CD4-positive, alpha-beta T cell (primary cell): ENCODE results near the gene MARCHF9. TPM values are rescaled to one million over a fixed set of nuclear protein-coding genes. Genes with fewer than 3 reads are reported as not detected.

ENCODE experiments used
- ATAC-seq: fragments of 200-7000 bp; cut with Tn5 transposase; one replicate; pipeline ENCODE4 v1.10.0; 2022; ENCODE audit warnings: mild to moderate bottlenecking; ENCODE audit not compliant: poor library complexity
- CTCF ChIA-PET: fragments of 350-600 bp; sonication (Branson Sonifier 250); formaldehyde crosslinking; loops from one replicate; lab custom pipeline; 2021; ENCODE audit warnings: antibody characterized with exemption, inconsistent platforms; lab: Charles Lee
- POLR2A ChIA-PET: fragments of 350-600 bp; sonication (Branson Sonifier 250); formaldehyde crosslinking; loops from one replicate; lab custom pipeline; 2021; ENCODE audit warnings: antibody characterized with exemption, inconsistent platforms; lab: Charles Lee
- DNase-seq, 14 experiments: peaks; one replicate each; pipeline ENCODE4 v3.0.0-alpha.2; 2013 to 2020; ENCODE audit warnings: mixed read lengths in 2 of 14
- H3K27ac ChIP-seq, 2 donors: one replicate each; pipeline versions ENCODE4 v1.5.1 to v1.7.0; 2013; ENCODE audit warnings: low read length in 2 of 2, low read depth in 1 of 2, mild to moderate bottlenecking in 1 of 2
- H3K27me3 ChIP-seq, 2 experiments: 1 replicate in 1 of 2; 2 replicates in 1 of 2; pipeline versions ENCODE4 v1.6.1 to v1.7.0; 2013; ENCODE audit warnings: low read length in 2 of 2, control low read depth in 1 of 2, mild to moderate bottlenecking in 1 of 2, moderate library complexity in 1 of 2; ENCODE audit not compliant: insufficient read depth in 2 of 2, control insufficient read depth in 1 of 2
- H3K36me3 ChIP-seq: one replicate; pipeline ENCODE4 v1.6.1; 2013; ENCODE audit warnings: low read length, control low read depth; ENCODE audit not compliant: insufficient read depth
- H3K4me1 ChIP-seq: one replicate; pipeline ENCODE4 v1.6.1; 2013; ENCODE audit warnings: low read length, control low read depth; ENCODE audit not compliant: insufficient read depth
- H3K4me3 ChIP-seq: one replicate; pipeline ENCODE4 v1.5.1; 2013; ENCODE audit warnings: mild to moderate bottlenecking, low read length, moderate library complexity
- H3K9me3 ChIP-seq, 2 experiments: 1 replicate in 1 of 2; 2 replicates in 1 of 2; pipeline versions ENCODE4 v1.6.1 to v1.7.0; 2013; ENCODE audit warnings: low read length in 2 of 2, mild to moderate bottlenecking in 2 of 2, control low read depth in 1 of 2, moderate library complexity in 1 of 2; ENCODE audit not compliant: control insufficient read depth in 1 of 2, insufficient read depth in 1 of 2
- H3K27ac Mint-ChIP-seq: one replicate; pipeline ENCODE4 v1.8.0; 2020; ENCODE audit warnings: mixed read lengths
- H3K27me3 Mint-ChIP-seq: one replicate; pipeline ENCODE4 v1.8.0; 2021; ENCODE audit warnings: mixed read lengths
- H3K36me3 Mint-ChIP-seq: one replicate; pipeline ENCODE4 v1.8.0; 2021; ENCODE audit warnings: low read depth, mixed read lengths
- H3K4me1 Mint-ChIP-seq: one replicate; pipeline ENCODE4 v1.8.0; 2021; ENCODE audit warnings: low read depth, mixed read lengths
- H3K4me3 Mint-ChIP-seq: one replicate; pipeline ENCODE4 v1.8.0; 2020; ENCODE audit warnings: mild to moderate bottlenecking, mixed read lengths
- H3K9me3 Mint-ChIP-seq: one replicate; pipeline ENCODE4 v1.8.0; 2020; ENCODE audit warnings: mixed read lengths
- intact Hi-C, 2 experiments: fragments of 100-400 bp; cut with DNase I in 1 of 2; cut with micrococcal nuclease in 1 of 2; formaldehyde crosslinking; loops; one replicate each; pipeline versions ENCODE4 v1.15.1 to v1.9.0; 2023 to 2025; cut with DNase I, micrococcal nuclease
- total RNA-seq, 174 experiments: library from RNA in 2 of 174; stranded (reverse) in 2 of 174; gene quantifications; one replicate each; pipeline ENCODE4 v1.2.3 and lab custom pipeline; 2021 to 2026
- TF ChIP-seq, protein P1 (sequence below): fragments of 200-600 bp; IDR thresholded peaks from one replicate; pipeline ENCODE4 v1.8.0; 2022; ENCODE audit warnings: antibody characterized with exemption, mild to moderate bottlenecking

Gene MARCHF9
- total RNA-seq, 2 experiments from 2014 or later, result 39.9 to 40.8 TPM

DNA sequence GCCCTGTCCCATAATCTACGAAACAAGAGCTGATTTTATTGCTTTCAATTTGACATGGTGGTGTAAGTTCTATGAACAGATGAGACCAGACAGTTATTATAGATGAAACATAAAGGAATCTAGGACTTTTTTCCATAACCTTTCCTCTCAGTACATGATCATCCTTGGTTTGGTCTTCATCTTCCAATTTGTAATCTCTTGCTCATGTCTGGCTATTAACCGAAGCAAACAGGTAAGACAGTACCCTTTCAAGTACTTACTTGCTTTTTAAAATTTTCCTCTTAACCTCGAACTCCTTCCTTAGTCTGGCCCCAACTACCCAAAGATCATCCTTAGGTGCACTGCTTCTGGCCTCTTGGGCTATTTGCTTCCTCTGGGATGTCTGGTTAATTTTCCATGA lies 8.9 kb upstream of the MARCHF9 start:
- CTCF ChIA-PET, result interaction anchor here (1.9 to 2.5 kb wide), 2 partner anchors 11 to 13 kb away, joined by 6 to 15 read pairs; no protein-coding TSS in a partner anchor
- intact Hi-C loops, result no loop called here
- Mint-ChIP-seq H3K36me3 (peaks cover 58% of the 10 kb centered on the region), H3K4me1 (peaks cover 60% of the 10 kb centered on the region), H3K27me3 (no peaks in the 10 kb centered on the region), H3K4me3 (peak overlapping the region; percentile 94), H3K27ac (peak overlapping the region; percentile 94), H3K9me3 (no peaks in the 10 kb centered on the region)
- Histone ChIP-seq H3K9me3 (no peaks in the 10 kb centered on the region), H3K4me1 (peaks cover 48% of the 10 kb centered on the region), H3K27ac (peak overlapping the region; percentile 84 to 96), H3K36me3 (peaks cover 38% of the 10 kb centered on the region), H3K27me3 (no peaks in the 10 kb centered on the region), H3K4me3 (no peak overlapping the region)
- TF ChIP-seq, protein P1, sequence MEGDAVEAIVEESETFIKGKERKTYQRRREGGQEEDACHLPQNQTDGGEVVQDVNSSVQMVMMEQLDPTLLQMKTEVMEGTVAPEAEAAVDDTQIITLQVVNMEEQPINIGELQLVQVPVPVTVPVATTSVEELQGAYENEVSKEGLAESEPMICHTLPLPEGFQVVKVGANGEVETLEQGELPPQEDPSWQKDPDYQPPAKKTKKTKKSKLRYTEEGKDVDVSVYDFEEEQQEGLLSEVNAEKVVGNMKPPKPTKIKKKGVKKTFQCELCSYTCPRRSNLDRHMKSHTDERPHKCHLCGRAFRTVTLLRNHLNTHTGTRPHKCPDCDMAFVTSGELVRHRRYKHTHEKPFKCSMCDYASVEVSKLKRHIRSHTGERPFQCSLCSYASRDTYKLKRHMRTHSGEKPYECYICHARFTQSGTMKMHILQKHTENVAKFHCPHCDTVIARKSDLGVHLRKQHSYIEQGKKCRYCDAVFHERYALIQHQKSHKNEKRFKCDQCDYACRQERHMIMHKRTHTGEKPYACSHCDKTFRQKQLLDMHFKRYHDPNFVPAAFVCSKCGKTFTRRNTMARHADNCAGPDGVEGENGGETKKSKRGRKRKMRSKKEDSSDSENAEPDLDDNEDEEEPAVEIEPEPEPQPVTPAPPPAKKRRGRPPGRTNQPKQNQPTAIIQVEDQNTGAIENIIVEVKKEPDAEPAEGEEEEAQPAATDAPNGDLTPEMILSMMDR, result no peak
- no peak for DNase-seq
- ATAC-seq, result no peak
- POLR2A ChIA-PET, result interaction anchor here (2.5 kb wide), 1 partner anchor 9 kb away, joined by 28 read pairs; the partner anchor contains the start of gene MARCHF9

DNA sequence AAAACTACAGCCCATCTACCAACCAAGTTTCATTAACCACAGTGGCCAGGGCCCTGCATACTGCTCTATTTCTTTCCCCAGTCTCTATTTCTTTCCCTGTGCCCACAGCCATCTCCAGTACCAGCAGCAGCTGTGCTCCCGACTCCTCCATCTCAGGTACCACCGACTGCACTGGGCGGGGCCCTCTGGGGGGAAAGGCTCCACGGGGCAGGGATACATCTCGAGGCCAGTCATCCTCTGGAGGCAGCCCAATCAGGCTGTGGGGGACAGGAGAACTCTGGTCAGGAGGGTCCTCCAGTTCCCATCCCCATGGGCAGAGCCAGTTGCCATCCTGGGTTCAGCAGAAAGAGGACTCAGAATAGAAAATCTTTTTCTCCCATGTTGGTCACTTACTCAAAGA lies 5.8 kb upstream of the MARCHF9 start:
- no peaks in the 10 kb centered on the region for H3K9me3 Mint-ChIP-seq
- Histone ChIP-seq H3K36me3 (peaks cover 38% of the 10 kb centered on the region), H3K4me3 (no peak overlapping the region), H3K27ac (no peak overlapping the region), H3K9me3 (no peaks in the 10 kb centered on the region), H3K27me3 (no peaks in the 10 kb centered on the region), H3K4me1 (peaks cover 56% of the 10 kb centered on the region)
- ChIA-PET CTCF (interaction anchor here (2.1 kb wide), 1 partner anchor 8 kb away, joined by 6 read pairs; no protein-coding TSS in a partner anchor), POLR2A (no interaction called here)
- intact Hi-C loops, result no loop called here
- no peak overlapping the region for H3K27ac Mint-ChIP-seq
- TF ChIP-seq, protein P1, result no peak
- DNase-seq (no peak), ATAC-seq (no peak)
- H3K27me3 Mint-ChIP-seq, result no peaks in the 10 kb centered on the region
- H3K36me3 Mint-ChIP-seq, result peaks cover 57% of the 10 kb centered on the region
- H3K4me1 Mint-ChIP-seq, result peaks cover 70% of the 10 kb centered on the region
- H3K4me3 Mint-ChIP-seq, result no peak overlapping the region

DNA sequence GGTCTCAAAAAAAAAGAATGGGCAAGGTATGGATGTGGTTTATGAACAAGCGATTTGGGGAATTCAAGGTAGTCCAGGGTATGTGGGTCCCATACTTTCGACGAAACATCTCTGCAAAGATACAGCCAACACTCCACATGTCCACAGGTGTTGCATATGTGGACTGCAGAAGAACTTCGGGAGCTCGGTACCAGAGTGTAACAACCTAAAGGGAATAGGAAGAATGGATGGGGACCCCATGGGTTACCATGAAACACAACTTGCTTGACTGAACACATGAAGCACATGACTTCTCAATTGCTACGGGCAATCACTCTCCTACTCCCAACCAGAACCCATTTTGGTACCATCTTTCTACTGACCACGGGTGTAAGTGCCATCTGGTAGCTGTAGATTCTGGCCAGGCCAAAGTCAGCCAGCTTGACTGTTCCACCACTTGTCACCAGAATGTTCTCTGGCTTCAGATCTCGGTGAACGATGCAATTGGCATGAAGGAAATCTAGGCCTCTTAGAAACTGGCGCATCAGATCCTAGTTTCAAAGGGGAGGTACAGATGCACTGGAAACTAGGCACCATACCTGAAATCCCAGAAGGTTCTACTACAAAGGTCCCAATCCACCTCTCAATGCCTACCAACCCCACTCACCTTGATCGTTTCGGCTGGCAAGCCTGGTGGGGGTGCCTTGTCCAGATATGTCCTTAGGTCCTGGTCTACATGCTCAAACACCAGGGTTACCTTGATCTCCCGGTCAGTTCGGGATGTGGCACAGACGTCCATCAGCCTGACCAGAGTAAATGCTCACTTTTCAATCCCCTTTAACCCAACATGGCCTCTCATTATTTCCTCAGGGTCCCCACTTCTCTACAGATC lies 4.1 kb upstream of the MARCHF9 start:
- TF ChIP-seq, protein P1, result no peak
- Mint-ChIP-seq H3K27ac (peak overlapping the region; percentile 87), H3K4me3 (peak overlapping the region; percentile 89), H3K36me3 (peaks cover 51% of the 10 kb centered on the region), H3K9me3 (no peaks in the 10 kb centered on the region), H3K4me1 (peaks cover 62% of the 10 kb centered on the region), H3K27me3 (no peaks in the 10 kb centered on the region)
- Histone ChIP-seq H3K36me3 (peaks cover 38% of the 10 kb centered on the region), H3K4me1 (peaks cover 49% of the 10 kb centered on the region), H3K4me3 (peak overlapping the region; percentile 66), H3K27ac (peak overlapping the region in 1 of 2 donors; percentile 78), H3K9me3 (no peaks in the 10 kb centered on the region), H3K27me3 (no peaks in the 10 kb centered on the region)
- ATAC-seq, result no peak
- ChIA-PET CTCF (no interaction called here), POLR2A (interaction anchor here (0.6 to 1.2 kb wide), 4 partner anchors 10 to 1786 kb away, joined by 3 to 4 read pairs (median 3); partner anchors contain the start of genes EEF1AKMT3 and METTL1)
- intact Hi-C loops, result loop anchor here (5.0 kb wide), 3 partner anchors 97 to 273 kb away; partner anchors contain the start of genes ARHGAP9 (in 1 of the 2), CTDSP2 (in 1 of the 2), DDIT3 (in 1 of the 2) and MBD6 (in 1 of the 2)
- peak in 1 of 14 experiments; percentile 33 for DNase-seq
